ENCODE results near the gene GOLGB1.

- TF ChIP-seq TAF1 (IDR thresholded peaks at IDR 0.05; ENCODE audit: low read depth, low read length) (no peak), PAX5 (IDR thresholded peaks at IDR 0.05; ENCODE audit: insufficient read depth, low read length, severe bottlenecking) (no peak), POLR2AphosphoS5 (IDR thresholded peaks at IDR 0.05; ENCODE audit: low read depth, low read length) (no peak)
Measured at GRCh38 chr3:121759541-121760202, 10.1 kb upstream of the GOLGB1 start.
